AML-193 (cell line): ENCODE measurements around the gene STK16.

Source experiments
- DNase-seq, 2 experiments: peaks; one replicate each; lab custom pipeline; 2025; lab: John Stamatoyannopoulos, UW

Gene STK16

GRCh38 chr2:219289537-219290361 lies 44.5 kb downstream of the STK16 start:
- no peak for DNase-seq

- no peak for DNase-seq
Observed at GRCh38 chr2:219290381-219291171, 45.3 kb downstream of the STK16 start.

- no peak for DNase-seq
Observed at GRCh38 chr2:219291394-219291793, 46.1 kb downstream of the STK16 start.

GRCh38 chr2:219291910-219292490 lies 46.7 kb downstream of the STK16 start:
- DNase-seq: no peak

- no peak for DNase-seq
Observed at GRCh38 chr2:219292616-219293015, 47.3 kb downstream of the STK16 start.

GRCh38 chr2:219293736-219294231 lies 48.5 kb downstream of the STK16 start:
- DNase-seq: no peak

GRCh38 chr2:219294356-219295351 lies 49.4 kb downstream of the STK16 start:
- DNase-seq: peak; percentile 58 to 62

- DNase-seq: no peak
Observed at GRCh38 chr2:219296142-219296541, 50.9 kb downstream of the STK16 start.

- DNase-seq: no peak
Observed at GRCh38 chr2:219296631-219297391, 51.5 kb downstream of the STK16 start.

- no peak for DNase-seq
Observed at GRCh38 chr2:219297766-219298456, 52.6 kb downstream of the STK16 start.

- peak; percentile 44 to 56 for DNase-seq
Observed at GRCh38 chr2:219298759-219299371, 53.6 kb downstream of the STK16 start.

- no peak for DNase-seq
Observed at GRCh38 chr2:219299372-219299760, 54.1 kb downstream of the STK16 start.
